SK-N-SH (cell line): Measurements from ENCODE around the gene LHFPL6. TPM values are rescaled to one million over a fixed set of nuclear protein-coding genes. Genes with fewer than 3 reads are reported as not detected.

Source experiments
- CTCF ChIA-PET: fragments of 300-600, 350-600 bp; formaldehyde crosslinking; extraction: SDS; loops from one replicate; lab custom pipeline; 2021; lab: Yijun Ruan, JAX
- POLR2A ChIA-PET: fragments of 350-600 bp; sonication (Branson Sonifier 250); formaldehyde crosslinking; extraction: SDS; loops from one replicate; lab custom pipeline; 2020; ENCODE audit warnings: antibody characterized with exemption, inconsistent platforms; lab: Yijun Ruan, JAX
- DNase-seq: peaks from one replicate; pipeline ENCODE4 v3.0.0; 2012
- H2AFZ ChIP-seq: fragments of 200-600 bp; sonication (generic); 2 replicates; pipeline ENCODE4 v1.8.1; 2016; ENCODE audit warnings: antibody characterized with exemption, mild to moderate bottlenecking, low read depth
- H3F3A ChIP-seq: fragments of 200-600 bp; sonication (generic); replicated peaks from 2 replicates; pipeline ENCODE3; 2016; ENCODE audit warnings: antibody characterized with exemption, mild to moderate bottlenecking; ENCODE audit not compliant: insufficient read depth
- H3K27ac ChIP-seq, 2 experiments: fragments of 200-500 bp in 1 of 2; fragments of 200-600 bp in 1 of 2; sonication (Bioruptor generic) in 1 of 2; sonication (generic), shearing (Covaris generic) in 1 of 2; 2 replicates each; pipeline versions ENCODE4 v1.5.1 to v1.6.1; 2014 to 2016; ENCODE audit warnings: low read depth in 2 of 2, inconsistent platforms in 1 of 2, low read length in 1 of 2, mild to moderate bottlenecking in 1 of 2, mixed read lengths in 1 of 2
- H3K27me3 ChIP-seq: fragments of 200-600 bp; sonication (generic), shearing (Covaris generic); 2 replicates; pipeline ENCODE4 v1.6.1; 2016; ENCODE audit warnings: mixed run types; ENCODE audit not compliant: insufficient read depth
- H3K36me3 ChIP-seq, 2 experiments: fragments of 200-500 bp in 1 of 2; fragments of 200-600 bp in 1 of 2; sonication (Bioruptor generic) in 1 of 2; sonication (generic) in 1 of 2; replicated peaks in 1 of 2; 2 replicates each; pipeline versions ENCODE3 to v1.5.1; 2014 to 2016; ENCODE audit warnings: low read length in 1 of 2, mild to moderate bottlenecking in 1 of 2; ENCODE audit not compliant: insufficient read depth in 2 of 2, control insufficient read depth in 1 of 2
- H3K4me1 ChIP-seq, 2 experiments: fragments of 200-500 bp in 1 of 2; fragments of 200-600 bp in 1 of 2; sonication (Bioruptor generic) in 1 of 2; sonication (generic), shearing (Covaris generic) in 1 of 2; 2 replicates each; pipeline versions ENCODE4 v1.5.1 to v1.6.1; 2014 to 2016; ENCODE audit warnings: low read depth in 1 of 2, low read length in 1 of 2, mixed run types in 1 of 2; ENCODE audit not compliant: insufficient read depth in 2 of 2, control insufficient read depth in 1 of 2
- H3K4me2 ChIP-seq: fragments of 200-600 bp; sonication (generic), shearing (Covaris generic); 2 replicates; pipeline ENCODE4 v1.6.1; 2017; ENCODE audit warnings: mixed run types
- H3K4me3 ChIP-seq, 2 experiments: fragments of 200-500 bp in 1 of 2; fragments of 200-600 bp in 1 of 2; sonication (Bioruptor generic) in 1 of 2; sonication (generic), shearing (Covaris generic) in 1 of 2; 2 replicates each; pipeline versions ENCODE4 v1.5.1 to v1.8.1; 2014 to 2016; ENCODE audit warnings: low read depth in 2 of 2, inconsistent platforms in 1 of 2, low read length in 1 of 2, mild to moderate bottlenecking in 1 of 2, mixed read lengths in 1 of 2, moderate library complexity in 1 of 2
- H3K79me2 ChIP-seq: fragments of 200-600 bp; sonication (generic); 2 replicates; pipeline ENCODE4 v1.8.1; 2017; ENCODE audit warnings: mild to moderate bottlenecking; ENCODE audit not compliant: insufficient read depth
- H3K9ac ChIP-seq: fragments of 200-600 bp; sonication (generic); 2 replicates; pipeline ENCODE4 v1.6.1; 2017; ENCODE audit warnings: mixed run types
- H3K9me2 ChIP-seq: fragments of 200-600 bp; sonication (generic); 2 replicates; pipeline ENCODE4 v1.6.1; 2017; ENCODE audit warnings: mixed run types
- H3K9me3 ChIP-seq: fragments of 200-600 bp; sonication (generic); 2 replicates; pipeline ENCODE4 v1.6.1; 2017; ENCODE audit warnings: mixed run types, mild to moderate bottlenecking, moderate library complexity
- H4K20me1 ChIP-seq: fragments of 200-600 bp; sonication (generic); 2 replicates; pipeline ENCODE4 v1.6.1; 2017; ENCODE audit warnings: mild to moderate bottlenecking, mixed run types; ENCODE audit not compliant: insufficient read depth
- CTCF ChIP-seq: fragments of 200-600 bp; sonication (generic); IDR thresholded peaks from 2 replicates; pipeline ENCODE4 v1.6.1; 2017; ENCODE audit warnings: antibody characterized with exemption, mild to moderate bottlenecking, moderate library complexity
- EP300 ChIP-seq, 2 experiments: IDR thresholded peaks; 2 replicates each; pipeline versions ENCODE4 v1.4.0 to v1.6.1; 2012; ENCODE audit warnings: borderline replicate concordance in 1 of 2, low read depth in 1 of 2, low read length in 1 of 2
- FOXJ3 ChIP-seq: sonication (generic); formaldehyde crosslinking; IDR thresholded peaks from 2 replicates; pipeline ENCODE4 v1.5.1; 2020; ENCODE audit warnings: mild to moderate bottlenecking, missing genetic modification reagents
- GABPA ChIP-seq: IDR thresholded peaks from 2 replicates; pipeline ENCODE4 v1.4.0; 2012; ENCODE audit warnings: low read depth, mild to moderate bottlenecking
- JUND ChIP-seq: IDR thresholded peaks from 2 replicates; pipeline ENCODE4 v1.4.0; 2012
- MAX ChIP-seq: IDR thresholded peaks from 2 replicates; pipeline ENCODE4 v1.4.0; 2012; ENCODE audit warnings: low read depth
- MEF2A ChIP-seq: IDR thresholded peaks from 2 replicates; pipeline ENCODE4 v1.4.0; 2012; ENCODE audit warnings: low read depth, borderline replicate concordance
- MXI1 ChIP-seq: IDR thresholded peaks from 2 replicates; pipeline ENCODE4 v1.6.1; 2012; ENCODE audit warnings: mild to moderate bottlenecking, low read depth, low read length, improper control_type of control experiment
- NFIC ChIP-seq: IDR thresholded peaks from 2 replicates; pipeline ENCODE4 v1.4.0; 2012; ENCODE audit warnings: borderline replicate concordance
- NRF1 ChIP-seq: IDR thresholded peaks from 2 replicates; pipeline ENCODE4 v1.6.1; 2012; ENCODE audit warnings: low read depth, mild to moderate bottlenecking, low read length
- POLR2AphosphoS5 ChIP-seq: IDR thresholded peaks from 2 replicates; pipeline ENCODE4 v1.6.1; 2012; ENCODE audit warnings: low read depth, low read length
- RCOR1 ChIP-seq: fragments of 150-350 bp; IDR thresholded peaks from 2 replicates; pipeline ENCODE4 v1.6.1; 2017; ENCODE audit warnings: antibody characterized with exemption, low read length
- RFX5 ChIP-seq: IDR thresholded peaks from 2 replicates; pipeline ENCODE4 v1.6.1; 2012; ENCODE audit warnings: mild to moderate bottlenecking, improper control_type of control experiment, low read length
- SIN3A ChIP-seq: IDR thresholded peaks from 2 replicates; pipeline ENCODE4 v1.6.1; 2012; ENCODE audit warnings: low read depth, mild to moderate bottlenecking, low read length, moderate library complexity, borderline replicate concordance
- TEAD4 ChIP-seq: IDR thresholded peaks from 2 replicates; pipeline ENCODE4 v1.4.0; 2012; ENCODE audit warnings: mild to moderate bottlenecking, borderline replicate concordance; ENCODE audit not compliant: insufficient read depth
- USF1 ChIP-seq: IDR thresholded peaks from 2 replicates; pipeline ENCODE4 v1.4.0; 2012; ENCODE audit warnings: low read depth, borderline replicate concordance
- YY1 ChIP-seq: IDR thresholded peaks from 2 replicates; pipeline ENCODE4 v1.4.0; 2012; ENCODE audit warnings: low read depth, mild to moderate bottlenecking
- WGBS: methylation state at CpG from one replicate; pipeline ENCODE4 v1.1.6; 2017; ENCODE audit warnings: low lambda C conversion rate; 5-methylcytosine and 5-hydroxymethylcytosine counted together
- polyA plus RNA-seq, 3 experiments: library from polyadenylated mRNA; depleted of rRNA; stranded (reverse); fragments of >200 nt; gene quantifications; 2 replicates each; pipeline ENCODE4 v1.2.3, GENCODE V29; 2012
- TF ChIP-seq, protein P1 (sequence below): fragments of 150-350 bp; IDR thresholded peaks from 2 replicates; pipeline ENCODE4 v1.6.1; 2016; ENCODE audit warnings: mild to moderate bottlenecking, low read depth, low read length
- TF ChIP-seq, protein P2 (sequence below): IDR thresholded peaks from 2 replicates; pipeline ENCODE4; 2012
- TF ChIP-seq, protein P3 (sequence below): fragments of 150-350 bp; IDR thresholded peaks from 2 replicates; pipeline ENCODE4 v1.6.1; 2017; ENCODE audit warnings: antibody characterized with exemption, low read length, low read depth, borderline replicate concordance

Gene LHFPL6
- polyA plus RNA-seq, 1 of the 3 experiments (the other 2 are of a cell fraction): 22.2 TPM

- DNase-seq: no peak
- Histone ChIP-seq H4K20me1 (no peaks in the 10 kb centered on the region), H3K27me3 (no peaks in the 10 kb centered on the region), H3K27ac (no peak overlapping the region), H2AFZ (no peak overlapping the region), H3K4me1 (peaks cover 0 to 8% of the 10 kb centered on the region in 2 experiments; a peak in 2 of 4 replicates), H3K36me3 (no peaks in the 10 kb centered on the region), H3K79me2 (no peaks in the 10 kb centered on the region), H3K9ac (no peak overlapping the region), H3F3A (no peaks in the 10 kb centered on the region), H3K4me3 (no peak overlapping the region), H3K9me2 (no peaks in the 10 kb centered on the region), H3K9me3 (no peaks in the 10 kb centered on the region), H3K4me2 (no peak overlapping the region)
- no peak for TF ChIP-seq SIN3A
- TF ChIP-seq YY1: no peak
- no peak for TF ChIP-seq NRF1
- no peak for TF ChIP-seq JUND
- TF ChIP-seq, protein P1, sequence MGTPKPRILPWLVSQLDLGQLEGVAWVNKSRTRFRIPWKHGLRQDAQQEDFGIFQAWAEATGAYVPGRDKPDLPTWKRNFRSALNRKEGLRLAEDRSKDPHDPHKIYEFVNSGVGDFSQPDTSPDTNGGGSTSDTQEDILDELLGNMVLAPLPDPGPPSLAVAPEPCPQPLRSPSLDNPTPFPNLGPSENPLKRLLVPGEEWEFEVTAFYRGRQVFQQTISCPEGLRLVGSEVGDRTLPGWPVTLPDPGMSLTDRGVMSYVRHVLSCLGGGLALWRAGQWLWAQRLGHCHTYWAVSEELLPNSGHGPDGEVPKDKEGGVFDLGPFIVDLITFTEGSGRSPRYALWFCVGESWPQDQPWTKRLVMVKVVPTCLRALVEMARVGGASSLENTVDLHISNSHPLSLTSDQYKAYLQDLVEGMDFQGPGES: no peak
- TF ChIP-seq USF1: no peak
- TF ChIP-seq MAX: no peak
- TF ChIP-seq TEAD4: no peak
- no peak for TF ChIP-seq CTCF
- no peak for TF ChIP-seq GABPA
- TF ChIP-seq RFX5: no peak
- no peak for TF ChIP-seq POLR2AphosphoS5
- TF ChIP-seq EP300 (IDR thresholded peaks at IDR 0.05; ENCODE audit: borderline replicate concordance in 1 of 2, low read depth in 1 of 2, low read length in 1 of 2): no peak
- no peak for TF ChIP-seq MEF2A
- TF ChIP-seq MXI1: no peak
- TF ChIP-seq, protein P2, sequence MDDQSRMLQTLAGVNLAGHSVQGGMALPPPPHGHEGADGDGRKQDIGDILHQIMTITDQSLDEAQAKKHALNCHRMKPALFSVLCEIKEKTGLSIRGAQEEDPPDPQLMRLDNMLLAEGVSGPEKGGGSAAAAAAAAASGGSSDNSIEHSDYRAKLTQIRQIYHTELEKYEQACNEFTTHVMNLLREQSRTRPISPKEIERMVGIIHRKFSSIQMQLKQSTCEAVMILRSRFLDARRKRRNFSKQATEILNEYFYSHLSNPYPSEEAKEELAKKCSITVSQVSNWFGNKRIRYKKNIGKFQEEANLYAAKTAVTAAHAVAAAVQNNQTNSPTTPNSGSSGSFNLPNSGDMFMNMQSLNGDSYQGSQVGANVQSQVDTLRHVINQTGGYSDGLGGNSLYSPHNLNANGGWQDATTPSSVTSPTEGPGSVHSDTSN: no peak
- TF ChIP-seq RCOR1: no peak
- TF ChIP-seq NFIC: no peak
- TF ChIP-seq, protein P3, sequence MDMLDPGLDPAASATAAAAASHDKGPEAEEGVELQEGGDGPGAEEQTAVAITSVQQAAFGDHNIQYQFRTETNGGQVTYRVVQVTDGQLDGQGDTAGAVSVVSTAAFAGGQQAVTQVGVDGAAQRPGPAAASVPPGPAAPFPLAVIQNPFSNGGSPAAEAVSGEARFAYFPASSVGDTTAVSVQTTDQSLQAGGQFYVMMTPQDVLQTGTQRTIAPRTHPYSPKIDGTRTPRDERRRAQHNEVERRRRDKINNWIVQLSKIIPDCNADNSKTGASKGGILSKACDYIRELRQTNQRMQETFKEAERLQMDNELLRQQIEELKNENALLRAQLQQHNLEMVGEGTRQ: no peak
- no peak for TF ChIP-seq FOXJ3 (CRISPR knock-in tag)
- ChIA-PET POLR2A (no interaction called here), CTCF (interaction anchor here (1.2 kb wide), 1 partner anchor 237 kb away, joined by 3 read pairs; no protein-coding TSS in a partner anchor)
- WGBS: 73% methylated on average over 3 of the region's 3 CpGs
Observed at GRCh38 chr13:39374741-39375189, 228.2 kb downstream of the LHFPL6 start.
